ENCODE results near the gene ZBTB43. TPM values are rescaled to one million over a fixed set of nuclear protein-coding genes. Genes with fewer than 3 reads are reported as not detected.

ZBTB43 gene
- total and polyA plus RNA-seq, 2 experiments from 2014 or later, result 9.7 to 11.8 TPM

- H3K36me3 ChIP-seq (ENCODE audit: insufficient read depth), result no peaks in the 10 kb centered on the region
- H3F3A ChIP-seq (replicated peaks; ENCODE audit: low read depth), result no peaks in the 10 kb centered on the region
- H3K4me1 Mint-ChIP-seq, result peaks cover 16% of the 10 kb centered on the region
- no peak for TF ChIP-seq CTCF (conservative IDR thresholded peaks at IDR 0.05; ENCODE audit: low read depth in 2 of 2)
- TF ChIP-seq POLR2AphosphoS5 (IDR thresholded peaks at IDR 0.05; ENCODE audit: low read depth), result no peak
- no peak for TF ChIP-seq EZH2 (IDR thresholded peaks at IDR 0.05; ENCODE audit: low read depth, unreplicated experiment)
- TF ChIP-seq NANOG (IDR thresholded peaks at IDR 0.05; ENCODE audit: borderline replicate concordance), result no peak
- TF ChIP-seq ZNF462 (CRISPR knock-in tag; IDR thresholded peaks at IDR 0.05), result no peak
- peaks cover 53% of the 10 kb centered on the region for H3K79me2 ChIP-seq (replicated peaks; ENCODE audit: insufficient read depth)
- H3K36me3 Mint-ChIP-seq (ENCODE audit: low read depth), result peaks cover 26% of the 10 kb centered on the region
- H3K4me3 ChIP-seq, result no peak overlapping the region
- no peak overlapping the region for H3K4me2 ChIP-seq
- H3K9me3 Mint-ChIP-seq, result peaks cover 2% of the 10 kb centered on the region; the same call in 2 of the 3 replicates
- ATAC-seq (no peak), DNase-seq (ENCODE audit: low spot score) (no peak)
- H3K27me3 Mint-ChIP-seq (ENCODE audit: insufficient read depth, low read depth, poor library complexity), result peaks cover 3% of the 10 kb centered on the region
- H3K9me2 ChIP-seq (ENCODE audit: insufficient read depth), result no peaks in the 10 kb centered on the region
- no peak overlapping the region for H3K4me3 Mint-ChIP-seq
- no peaks in the 10 kb centered on the region for H3K27me3 ChIP-seq (ENCODE audit: insufficient read depth)
- H3K27ac ChIP-seq (ENCODE audit: low read depth), result no peak overlapping the region
- H4K20me1 ChIP-seq (replicated peaks; ENCODE audit: insufficient read depth), result peaks cover 13% of the 10 kb centered on the region
- no peak overlapping the region for H2AFZ ChIP-seq
- no peak overlapping the region for H3K27ac Mint-ChIP-seq
- no peaks in the 10 kb centered on the region for H3K4me1 ChIP-seq (ENCODE audit: insufficient read depth)
These were observed 75.5 kb downstream of the ZBTB43 start for GRCh38 chr9:126880226-126880946.

All from GM23338 (cell line).